Neural progenitor cell (in vitro differentiated cells): ENCODE results near the gene PLA2G2C.

Source experiments
- CTCF ChIP-seq: fragments of 200-600 bp; sonication (generic); IDR thresholded peaks from 2 replicates; pipeline ENCODE4 v1.5.1; 2017; ENCODE audit warnings: antibody characterized with exemption, mild to moderate bottlenecking
- EZH2 ChIP-seq: fragments of 200-600 bp; sonication (generic); IDR thresholded peaks from 2 replicates; pipeline ENCODE4 v1.6.1; 2017; ENCODE audit warnings: antibody characterized with exemption, mild to moderate bottlenecking, moderate library complexity
- EZH2phosphoT487 ChIP-seq: fragments of 200-600 bp; sonication (generic); IDR thresholded peaks from 2 replicates; pipeline ENCODE4 v1.6.1; 2017; ENCODE audit warnings: antibody characterized with exemption

- TF ChIP-seq CTCF (no peak), EZH2 (no peak), EZH2phosphoT487 (no peak)
These were observed 24.6 kb upstream of the PLA2G2C start for GRCh38 chr1:20210736-20211460.
